ENCODE data around the gene IMPG2.

GRCh38 chr3:101268141-101268540 lies 52.2 kb downstream of the IMPG2 start:
- TF ChIP-seq CTCF (conservative IDR thresholded peaks at IDR 0.05; ENCODE audit: low read depth, low read length) (no peak), EZH2 (IDR thresholded peaks at IDR 0.05; ENCODE audit: borderline replicate concordance, low read depth, low read length, poor library complexity, severe bottlenecking) (no peak)

Data from A673 (cell line).